GM12891 (cell line): ENCODE results near the gene UGT2B17.
"Not testable (repeated sequence)": the region's sequence is repeated elsewhere in the genome, so short reads cannot be mapped to it uniquely, and the experiment has no call there.

Source experiments
- PAX5 ChIP-seq: IDR thresholded peaks from 2 replicates; pipeline ENCODE4 v1.6.1; 2011; ENCODE audit warnings: low read length, moderate library complexity, mild to moderate bottlenecking; ENCODE audit not compliant: insufficient read depth, severe bottlenecking
- POLR2A ChIP-seq: IDR thresholded peaks from 2 replicates; pipeline ENCODE4 v1.6.1; 2011; ENCODE audit warnings: low read depth, low read length, control low read depth
- POLR2AphosphoS5 ChIP-seq: IDR thresholded peaks from 2 replicates; pipeline ENCODE4 v1.6.1; 2011; ENCODE audit warnings: low read depth, low read length, control low read depth
- POU2F2 ChIP-seq: IDR thresholded peaks from 2 replicates; pipeline ENCODE4 v1.6.1; 2011; ENCODE audit warnings: low read depth, mild to moderate bottlenecking, control low read depth, low read length, moderate library complexity
- SPI1 ChIP-seq: IDR thresholded peaks from 2 replicates; pipeline ENCODE4 v1.6.1; 2011; ENCODE audit warnings: low read depth, low read length, control low read depth
- TAF1 ChIP-seq: IDR thresholded peaks from 2 replicates; pipeline ENCODE4 v1.6.1; 2011; ENCODE audit warnings: low read depth, low read length, control low read depth

DNA sequence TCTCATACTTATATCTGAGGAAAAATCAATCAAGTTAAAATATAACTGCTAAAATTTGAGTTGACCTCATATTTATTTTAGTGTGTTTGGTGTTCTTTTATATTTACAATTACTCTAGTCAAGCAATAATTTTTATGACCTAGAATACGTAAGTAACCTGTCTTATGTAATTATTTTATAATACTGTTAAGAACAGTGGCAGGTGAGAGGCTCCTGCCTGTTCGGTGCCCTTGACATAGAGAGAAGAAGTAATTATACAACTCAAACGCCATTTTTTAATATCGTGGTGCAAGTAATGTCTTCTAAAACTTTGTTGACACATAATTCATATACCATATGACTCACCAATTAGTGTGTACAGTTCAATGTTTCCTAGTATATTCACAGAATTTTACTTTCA is 7.6 kb downstream of the UGT2B17 start:
- TF ChIP-seq POLR2A, TAF1, POLR2AphosphoS5, PAX5, SPI1, POU2F2: not testable (repeated sequence)
